Fibroblast of skin of left quadriceps (primary cell): Measurements from ENCODE around the gene BLM.

Experiments used
- DNase-seq, 2 experiments: peaks; one replicate each; pipeline ENCODE4 v3.0.0-alpha.2; 2013; ENCODE audit warnings: low read depth in 2 of 2

The BLM gene

DNA sequence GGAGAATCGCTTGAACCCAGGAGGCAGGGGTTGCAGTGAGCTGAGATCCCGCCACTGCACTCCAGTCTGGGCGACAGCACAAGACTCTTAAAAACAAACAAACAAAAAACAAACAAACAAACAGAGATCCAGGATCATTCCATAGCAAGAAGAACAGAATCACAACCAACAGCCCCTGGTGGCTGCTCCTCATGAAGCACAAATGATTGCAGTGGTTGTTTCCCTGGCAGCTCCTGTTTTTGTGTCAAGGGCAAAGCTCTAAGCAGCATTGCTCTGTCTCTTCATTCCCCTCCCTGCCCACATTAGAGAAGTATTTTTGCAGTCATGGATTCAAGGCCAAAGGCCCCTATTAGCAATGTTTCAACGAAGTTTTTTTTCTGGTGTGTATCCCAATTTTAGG lies 25.8 kb upstream of the BLM start:
- no peak for DNase-seq

DNA sequence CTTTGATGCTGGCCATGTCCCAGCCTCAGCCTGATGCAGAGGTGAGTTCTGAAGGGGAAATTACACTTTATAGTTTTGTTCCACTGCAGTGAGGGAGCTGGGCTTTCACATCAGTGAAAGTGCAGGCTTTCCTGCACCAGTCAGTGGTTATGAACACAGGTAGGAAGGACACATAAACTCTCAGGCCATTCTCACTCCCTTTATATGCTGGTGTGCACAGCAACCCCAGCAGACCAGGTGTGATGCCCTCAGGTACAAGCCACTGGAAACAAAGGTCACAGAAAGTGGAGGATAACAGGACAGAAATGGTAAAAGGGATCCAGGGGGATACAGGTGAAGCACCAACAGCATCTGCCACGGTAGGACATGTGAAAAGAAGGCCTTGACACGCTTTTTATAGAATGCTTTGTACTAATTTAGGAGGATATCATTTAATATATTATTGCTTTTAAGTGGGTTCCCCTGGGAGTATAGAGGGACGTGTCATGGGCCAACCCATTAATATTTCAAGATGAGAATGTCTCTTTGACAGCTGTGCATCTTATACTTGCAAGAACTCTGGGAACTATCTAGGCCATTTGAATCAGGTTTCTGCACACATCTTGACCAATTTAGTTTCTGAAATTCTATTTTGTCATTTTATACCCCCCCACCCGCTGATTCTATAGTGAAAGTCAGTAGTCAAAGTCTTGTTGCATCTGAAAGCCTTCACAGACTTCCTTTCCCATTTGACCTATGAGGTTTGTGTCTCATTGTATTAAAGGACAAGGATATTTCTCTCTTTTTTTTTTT lies 25.0 kb upstream of the BLM start:
- no peak for DNase-seq

DNA sequence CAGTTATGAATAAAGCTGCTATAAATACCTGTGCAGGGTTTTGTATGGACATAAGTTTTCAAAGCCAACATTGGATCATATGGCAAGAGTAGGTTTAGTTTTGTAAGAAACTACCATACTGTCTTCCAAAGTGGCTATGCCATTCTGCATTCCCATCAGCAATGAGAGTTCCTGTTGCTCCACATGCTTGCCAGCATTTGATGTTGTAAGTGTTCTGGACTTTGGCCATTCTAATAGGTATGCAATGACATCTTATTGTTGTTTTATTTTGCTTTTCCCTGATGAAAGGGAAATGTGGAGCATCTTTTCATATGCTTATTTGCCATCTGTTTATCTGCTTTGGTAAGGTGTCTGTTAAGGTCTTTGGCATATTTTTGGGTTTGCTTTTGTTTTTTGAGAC lies 22.2 kb upstream of the BLM start:
- DNase-seq: no peak

DNA sequence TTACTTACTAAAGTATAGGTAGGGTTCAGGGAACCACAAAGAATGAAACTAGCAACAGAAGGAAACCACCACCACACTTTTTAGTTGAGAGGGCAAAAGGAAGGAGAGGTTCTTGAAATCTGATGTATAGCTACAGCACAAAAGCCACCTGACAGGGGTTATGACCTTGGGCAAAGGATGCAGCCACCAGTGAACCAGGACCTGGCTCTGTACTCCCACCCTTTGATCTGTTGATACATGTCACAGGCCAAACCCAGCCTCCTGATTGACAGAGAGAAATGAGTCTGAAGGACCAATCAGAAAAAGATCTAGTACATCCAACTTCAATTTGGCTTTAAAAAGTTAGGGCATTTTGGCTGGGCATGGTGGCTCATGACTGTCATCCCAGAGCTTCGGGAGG lies 20.0 kb upstream of the BLM start:
- no peak for DNase-seq

DNA sequence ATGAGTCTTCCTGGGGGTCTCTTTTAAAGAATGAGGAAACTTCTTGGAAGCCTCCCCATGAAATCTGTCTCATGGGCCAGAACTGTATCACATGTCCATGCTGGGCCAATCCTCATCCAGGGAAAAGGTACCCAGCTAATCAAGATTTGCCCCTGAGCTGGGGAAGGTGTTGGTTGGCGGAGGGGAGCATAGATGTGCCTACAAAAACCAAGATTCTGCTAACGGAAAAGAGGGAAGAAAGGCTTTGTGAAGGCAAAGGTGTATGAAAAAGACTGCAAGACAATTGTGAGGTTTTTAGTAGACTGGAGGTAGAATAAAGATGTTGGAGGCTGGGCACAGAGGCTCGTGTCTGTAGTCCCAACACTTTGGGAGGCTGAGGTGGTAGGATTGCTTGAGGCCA lies 18.5 kb upstream of the BLM start:
- DNase-seq: no peak

DNA sequence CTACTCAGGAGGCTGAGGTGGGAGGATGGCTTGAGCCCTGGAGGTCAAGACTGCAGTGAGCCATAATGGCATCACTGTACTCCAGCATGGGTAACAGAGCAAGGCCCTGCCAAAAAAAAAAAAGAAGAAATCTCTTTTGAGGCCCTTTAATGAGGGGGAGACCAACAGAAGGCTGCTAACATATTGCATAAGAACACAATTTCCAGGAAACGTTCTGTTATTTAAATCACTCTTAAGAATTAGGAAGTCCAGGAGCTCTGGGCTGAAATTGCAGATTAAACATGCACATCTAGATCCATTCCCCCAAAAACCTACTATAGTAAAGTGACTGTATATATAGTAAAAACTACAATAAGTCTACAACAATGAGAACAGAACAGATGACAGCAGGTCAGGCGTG lies 16.1 kb upstream of the BLM start:
- no peak for DNase-seq

DNA sequence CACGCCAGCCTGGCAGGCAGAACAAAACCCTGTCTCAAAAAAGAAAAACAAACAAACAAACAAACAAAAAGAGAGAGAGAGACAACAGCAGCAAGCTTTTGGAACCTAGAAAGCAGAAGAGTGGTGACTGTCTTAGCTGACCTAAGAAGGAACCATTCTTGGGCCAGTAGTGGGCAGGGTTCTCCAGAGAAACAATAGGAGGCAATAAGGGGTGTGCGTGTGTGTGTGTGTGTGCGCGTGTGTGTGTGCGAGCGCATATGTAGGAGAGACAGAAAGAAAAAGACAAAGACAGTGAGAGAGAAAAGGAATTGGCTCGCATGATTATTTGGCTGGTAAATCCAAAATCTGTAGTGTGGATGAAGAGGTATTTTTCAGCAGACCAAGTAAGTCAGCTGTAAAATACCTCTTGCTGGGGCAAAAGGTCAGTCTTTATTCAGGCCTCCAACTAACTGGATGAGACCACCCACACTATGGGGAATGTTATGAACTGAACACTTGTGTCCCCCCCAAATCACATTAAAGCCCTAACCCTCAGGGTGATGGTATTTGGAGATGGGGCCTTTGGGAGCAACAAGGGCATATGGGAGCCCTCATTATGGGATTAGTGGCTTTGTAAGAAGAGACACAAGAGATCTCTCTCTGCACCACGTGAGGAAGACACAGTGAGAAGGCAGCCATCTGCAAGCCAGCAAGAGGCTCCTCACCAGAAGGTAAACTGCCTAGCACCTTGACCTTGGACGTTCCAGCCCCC lies 15.1 kb upstream of the BLM start:
- DNase-seq: no peak

DNA sequence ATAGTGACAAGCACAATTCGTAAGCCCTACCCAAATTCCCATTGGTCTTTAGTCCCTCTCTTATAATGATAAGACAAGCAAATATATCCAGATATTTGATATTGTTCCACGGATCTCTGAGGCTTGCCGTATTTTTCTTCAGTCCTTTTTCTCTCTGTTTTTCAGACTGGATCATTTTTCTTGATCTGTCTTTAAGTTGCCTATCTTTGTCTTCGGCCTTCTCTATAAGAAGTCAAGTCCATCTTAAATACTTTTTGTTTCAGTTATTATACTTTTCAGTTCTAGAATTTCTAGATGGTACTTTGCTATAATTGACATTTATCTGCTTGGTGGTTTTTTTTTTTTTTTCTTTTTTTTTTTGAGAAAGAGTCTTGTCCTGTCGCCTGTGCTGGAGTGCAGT lies 13.7 kb upstream of the BLM start:
- no peak for DNase-seq

DNA sequence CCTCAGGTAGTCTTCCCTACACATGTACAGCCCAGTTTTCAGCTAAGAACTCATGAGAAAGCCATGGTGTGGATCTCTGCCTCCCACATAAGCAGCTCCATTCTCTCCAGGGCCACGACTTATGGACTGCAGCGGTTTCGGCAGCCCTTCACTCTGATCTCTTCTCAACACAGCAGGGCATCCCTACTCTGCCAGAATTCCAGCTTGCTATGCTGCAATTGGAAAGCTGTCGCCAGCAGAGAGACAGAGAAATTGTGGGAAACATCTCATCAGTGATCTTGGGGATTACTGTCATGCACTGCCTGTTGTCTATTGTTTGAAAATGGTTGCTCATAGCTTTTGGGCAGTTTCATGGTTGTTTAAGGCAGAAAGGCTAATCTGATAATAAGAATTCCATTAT lies 11.9 kb upstream of the BLM start:
- DNase-seq: no peak

DNA sequence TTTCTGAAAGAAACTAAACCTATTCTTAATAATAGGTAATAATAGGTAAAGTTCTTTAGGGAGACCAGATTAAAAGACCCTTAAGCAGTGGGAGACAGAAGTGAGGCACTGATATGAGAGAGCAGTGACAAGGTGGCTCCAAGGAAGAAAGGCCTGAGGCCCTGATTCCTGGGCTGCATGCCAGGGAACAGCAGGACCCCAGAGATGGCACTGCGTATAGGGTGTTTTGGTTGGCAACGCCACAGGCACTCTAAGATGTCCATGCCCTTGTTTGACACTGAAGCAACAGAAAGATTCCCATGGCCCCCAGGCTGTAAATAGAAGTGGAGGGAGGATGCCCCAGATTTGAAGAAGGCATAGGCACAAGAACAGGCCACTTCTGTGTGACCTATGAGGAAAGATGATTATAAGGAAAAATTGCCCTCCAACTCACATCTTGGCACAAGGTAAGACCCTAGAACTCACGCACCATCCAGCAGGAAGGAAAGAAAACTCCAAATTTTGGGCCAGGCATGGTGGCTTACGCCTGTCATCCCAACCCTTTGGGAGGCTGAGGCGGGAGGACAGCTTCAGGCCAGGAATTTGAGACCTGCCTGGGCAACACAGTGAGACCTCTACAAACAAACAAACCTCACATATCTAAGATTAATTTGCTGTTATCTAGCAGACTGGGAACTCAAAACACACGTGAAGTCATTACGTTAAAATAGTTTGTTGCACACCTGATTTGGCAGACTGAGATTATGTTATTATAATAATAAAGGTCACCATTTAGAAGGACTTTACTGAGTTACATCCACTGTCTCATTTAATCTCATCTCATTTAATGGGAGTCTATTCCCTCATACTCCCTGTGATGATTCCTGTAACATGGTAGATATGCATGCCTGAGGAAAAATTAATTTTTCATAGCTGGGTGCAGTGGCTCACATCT lies 10.5 kb upstream of the BLM start:
- no peak for DNase-seq

DNA sequence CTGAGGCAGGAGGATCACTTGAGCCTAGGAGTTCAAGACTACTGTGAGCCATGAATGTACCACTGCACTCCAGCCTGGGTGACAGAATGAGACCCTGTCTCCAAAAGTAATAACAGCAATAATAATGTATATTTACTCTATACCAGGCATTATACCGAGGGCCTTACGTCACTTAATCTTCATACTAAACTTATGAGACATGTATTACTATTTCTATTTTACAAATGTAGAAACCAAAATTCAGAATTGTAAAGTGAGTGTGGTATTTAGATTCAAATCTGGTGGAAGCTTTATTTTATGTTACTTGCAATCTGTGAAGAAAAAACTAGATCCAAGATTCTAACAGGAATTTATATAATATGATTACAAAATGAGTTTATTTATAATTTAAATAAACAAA lies 9.7 kb upstream of the BLM start:
- no peak for DNase-seq

DNA sequence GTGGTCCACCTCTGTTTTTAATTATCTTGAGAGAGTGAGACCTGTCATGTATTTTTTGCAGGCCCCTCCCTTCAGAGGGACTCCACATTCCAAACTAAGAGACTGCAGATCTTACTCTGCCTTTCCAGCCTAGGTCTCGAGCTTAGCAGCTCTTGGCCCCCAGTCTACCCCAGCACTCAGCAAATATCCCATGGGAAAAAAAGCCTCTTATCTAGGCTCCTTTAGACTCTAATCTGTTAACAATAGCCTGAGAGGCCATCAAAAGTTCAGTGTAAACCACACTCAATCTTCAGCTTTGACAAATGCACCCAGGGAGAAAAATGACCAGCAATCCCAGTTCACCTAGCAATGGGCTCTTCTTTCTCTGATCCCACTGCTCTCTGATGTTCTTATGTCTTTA lies 8.6 kb upstream of the BLM start:
- DNase-seq: no peak

DNA sequence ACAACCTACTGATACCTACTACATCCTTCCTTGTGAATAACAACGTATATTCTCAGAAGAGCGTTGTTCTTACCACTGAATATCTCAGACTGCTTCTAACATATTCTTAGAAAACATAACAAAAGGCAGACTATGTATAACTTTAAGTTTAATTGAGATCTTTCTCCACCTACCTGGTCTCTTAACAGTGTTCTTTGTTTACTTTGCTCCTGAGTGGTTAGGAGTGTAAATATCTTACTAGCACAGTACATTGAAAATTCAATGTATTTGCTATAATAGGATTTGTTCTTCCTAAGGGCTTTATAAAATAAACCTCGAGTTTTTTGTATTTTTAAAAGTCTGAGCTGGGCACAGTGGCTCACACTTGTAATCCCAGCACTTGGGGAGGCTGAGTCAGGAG lies 7.9 kb upstream of the BLM start:
- no peak for DNase-seq

DNA sequence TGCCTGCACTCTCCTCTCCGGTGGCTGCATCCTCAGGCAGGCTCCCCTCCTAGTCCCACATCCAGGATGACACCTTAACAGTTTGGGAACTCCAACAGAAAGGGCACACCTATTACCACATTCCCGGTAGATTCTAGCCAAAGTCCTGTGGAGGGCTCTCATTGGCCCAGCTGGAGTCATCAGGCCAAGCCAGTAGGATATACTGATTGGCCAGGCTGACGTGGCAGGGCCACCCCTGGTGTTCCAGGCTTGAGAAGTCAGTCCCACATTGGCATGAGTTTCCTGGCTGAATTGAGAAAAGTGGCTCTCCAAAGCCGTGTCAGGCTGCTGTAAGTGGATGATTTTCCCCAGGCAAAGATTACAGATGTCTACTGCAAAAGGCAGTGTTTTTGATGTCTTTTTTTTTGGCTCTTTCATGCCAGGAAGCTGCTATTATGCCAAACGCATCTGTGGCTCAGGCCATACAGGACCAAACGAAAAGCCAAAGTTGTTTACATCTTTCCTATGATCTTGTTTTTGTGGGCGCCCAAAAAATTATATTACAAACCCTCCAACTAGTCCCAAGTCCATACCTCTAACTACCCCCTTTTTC lies 6.6 kb upstream of the BLM start:
- no peak for DNase-seq

DNA sequence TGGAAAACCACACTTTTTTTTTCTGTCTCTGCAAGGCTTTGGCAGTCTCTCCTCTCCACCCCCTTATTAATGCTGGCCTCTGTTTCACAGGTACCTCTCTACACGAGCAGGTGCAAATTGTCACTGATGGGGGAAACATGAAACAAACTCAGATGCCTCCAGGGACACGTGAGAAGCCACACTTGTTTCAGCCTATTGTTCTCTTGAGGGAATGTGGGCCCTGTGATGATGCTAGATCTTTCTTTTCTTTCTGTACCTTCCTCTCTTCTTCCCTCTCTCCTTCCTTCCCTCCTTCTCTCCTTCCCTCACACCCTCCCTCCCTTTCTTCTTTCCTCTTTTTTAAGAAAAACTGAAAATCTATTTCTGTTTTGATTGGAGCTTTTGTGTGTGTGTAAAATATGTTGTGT lies 5.7 kb upstream of the BLM start:
- no peak for DNase-seq

DNA sequence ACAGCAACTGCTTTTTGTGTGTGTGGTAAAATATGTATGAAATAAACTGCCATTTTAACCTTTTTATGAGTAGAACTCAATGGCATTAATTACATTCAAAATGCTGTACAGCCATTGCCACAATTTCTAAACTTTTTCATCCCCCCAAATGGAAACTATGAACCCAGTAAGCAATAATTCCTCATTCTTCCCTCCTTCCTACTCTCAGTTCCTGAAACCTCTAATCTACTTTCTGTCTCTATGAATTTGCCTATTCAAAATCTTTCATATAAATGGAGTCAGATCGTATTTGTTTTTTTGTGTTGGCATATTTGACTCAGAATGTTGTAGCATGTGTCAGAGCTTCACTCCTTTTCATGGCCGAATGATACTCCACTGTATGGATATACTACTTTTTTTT lies 5.3 kb upstream of the BLM start:
- no peak for DNase-seq

DNA sequence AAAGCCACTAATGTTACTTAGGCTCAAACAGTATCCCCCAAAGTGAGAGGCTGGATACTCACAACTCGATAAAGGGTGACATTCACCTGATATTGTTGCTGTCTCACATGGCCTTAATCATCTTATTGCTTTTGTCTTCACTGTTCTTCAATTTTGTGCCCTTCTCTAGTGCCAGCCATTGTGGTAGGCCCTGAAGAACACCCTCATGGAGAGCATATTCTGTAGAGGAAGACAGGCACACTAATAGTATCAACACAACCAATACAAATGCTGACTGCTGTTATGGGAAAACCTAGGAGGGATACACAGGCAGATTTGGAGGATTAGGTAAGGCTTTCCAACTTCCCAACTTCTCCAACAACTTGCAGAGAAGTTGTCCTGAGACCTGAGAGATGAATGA lies 4.1 kb upstream of the BLM start:
- DNase-seq: no peak

DNA sequence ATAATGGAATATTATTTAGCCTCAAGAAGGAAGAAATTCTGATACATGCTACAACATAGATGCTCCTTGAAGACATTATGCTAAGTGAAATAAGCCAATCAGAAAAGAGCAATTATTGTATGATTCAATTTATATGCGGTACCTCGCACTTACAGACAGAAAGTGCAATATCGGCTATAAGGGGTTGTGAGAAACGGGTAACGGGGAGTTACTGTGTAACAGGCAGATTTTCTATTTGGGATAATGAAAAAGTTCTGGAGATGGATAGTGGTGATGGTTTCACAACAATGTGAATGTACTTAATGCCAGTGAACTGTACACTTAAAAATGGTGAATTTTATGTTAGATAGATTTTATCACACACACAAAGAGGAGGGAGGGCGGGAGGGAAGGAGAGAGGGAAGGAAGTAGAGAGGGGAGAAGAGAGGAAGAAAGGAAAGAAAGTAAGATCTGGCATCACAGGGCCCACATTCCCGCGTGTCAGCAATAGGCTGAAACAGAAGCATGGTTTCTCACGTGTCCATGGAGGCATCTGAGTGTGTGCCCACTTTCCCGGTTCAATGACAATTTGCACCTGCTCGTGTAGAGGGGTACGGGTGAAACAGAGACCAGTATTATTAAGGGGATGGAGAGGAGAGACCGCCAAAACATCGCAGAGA lies 700 bp upstream of the BLM start:
- no peak for DNase-seq

DNA sequence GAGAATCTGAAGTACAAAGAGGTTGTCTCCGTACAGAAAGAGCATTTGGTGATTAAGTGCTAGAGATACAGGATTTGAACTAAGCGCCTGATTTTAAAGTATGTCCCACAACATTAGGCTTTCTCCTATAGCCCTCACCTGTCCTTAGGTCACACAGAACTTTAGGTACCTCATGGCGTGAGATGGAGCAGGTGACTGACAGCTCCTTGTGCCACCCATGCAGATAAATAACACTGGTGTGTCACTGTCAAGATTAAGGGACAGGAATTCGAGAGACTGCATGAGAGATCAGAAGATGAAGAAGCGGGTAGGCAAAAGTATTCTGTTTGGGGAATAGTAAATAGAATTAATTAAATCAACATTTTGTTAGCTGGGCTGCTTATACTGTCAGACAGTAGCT lies 1.1 kb downstream of the BLM start:
- DNase-seq: no peak

DNA sequence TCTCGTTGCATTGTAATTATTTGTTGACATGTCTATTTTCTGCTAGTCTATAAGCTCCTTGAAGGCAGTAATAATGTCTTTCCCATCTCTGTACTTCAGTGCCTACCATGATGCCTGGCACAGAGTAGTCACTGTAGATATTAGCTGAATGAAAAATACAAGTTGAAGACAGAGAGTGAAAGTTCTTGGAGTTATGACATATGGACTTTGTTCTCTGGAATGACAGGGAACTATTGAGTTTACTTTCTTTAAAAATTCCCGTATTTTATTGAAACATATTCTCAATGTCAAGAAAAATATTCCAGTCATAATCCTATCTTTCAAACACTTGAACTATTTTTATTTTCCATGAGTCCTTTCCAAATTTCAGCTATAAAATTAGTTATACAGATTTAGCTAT lies 3.0 kb downstream of the BLM start:
- DNase-seq: no peak

DNA sequence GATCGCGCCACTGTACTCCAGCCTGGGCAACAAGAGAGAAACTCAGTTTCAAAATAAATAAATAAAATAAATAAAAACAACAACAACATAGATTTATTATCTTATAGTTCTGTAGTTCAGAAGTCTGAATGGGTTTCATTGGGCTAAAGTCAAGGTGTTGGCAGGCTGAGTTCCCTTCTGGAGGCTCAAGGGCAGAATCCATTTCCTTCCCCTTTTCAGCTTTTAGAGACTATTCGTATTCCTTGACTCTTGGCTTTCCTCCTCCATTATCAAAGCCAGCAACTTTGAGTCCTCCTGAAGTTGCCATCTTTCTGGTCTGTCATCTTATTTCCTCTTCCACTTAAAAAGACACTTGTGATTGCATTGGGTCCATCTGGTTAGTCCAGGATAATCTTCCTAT lies 12.1 kb downstream of the BLM start:
- no peak for DNase-seq

DNA sequence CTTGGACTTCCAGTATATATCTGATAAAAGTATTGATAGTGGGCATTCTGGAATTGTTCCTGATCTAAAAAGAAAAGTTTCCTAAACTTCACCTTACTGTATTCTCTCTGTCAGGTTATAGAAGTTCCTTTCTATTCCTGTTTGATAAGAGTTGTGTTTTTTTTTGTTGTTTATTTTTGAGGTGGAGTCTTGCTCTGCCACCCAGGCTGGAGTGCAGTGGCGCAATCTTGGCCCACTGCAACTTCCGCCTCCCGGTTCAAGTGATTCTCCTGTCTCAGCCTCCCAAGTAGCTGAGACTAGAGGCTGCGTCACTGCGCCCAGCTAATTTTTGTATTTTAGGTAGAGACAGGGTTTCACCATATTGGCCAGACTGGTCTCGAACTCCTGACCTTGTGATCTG lies 13.1 kb downstream of the BLM start:
- no peak for DNase-seq
